ENCODE data around the gene TYK2. TPM values are rescaled to one million over a fixed set of nuclear protein-coding genes. Genes with fewer than 3 reads are reported as not detected.
"Not testable (repeated sequence)": the region's sequence is repeated elsewhere in the genome, so short reads cannot be mapped to it uniquely, and the experiment has no call there.

TYK2 gene
- total and polyA plus RNA-seq, 9 of the 15 experiments (the other 6 are each of a cell fraction or from before 2014, with no cell fraction given) = 15.0 to 182 (median 85.9) TPM

DNA sequence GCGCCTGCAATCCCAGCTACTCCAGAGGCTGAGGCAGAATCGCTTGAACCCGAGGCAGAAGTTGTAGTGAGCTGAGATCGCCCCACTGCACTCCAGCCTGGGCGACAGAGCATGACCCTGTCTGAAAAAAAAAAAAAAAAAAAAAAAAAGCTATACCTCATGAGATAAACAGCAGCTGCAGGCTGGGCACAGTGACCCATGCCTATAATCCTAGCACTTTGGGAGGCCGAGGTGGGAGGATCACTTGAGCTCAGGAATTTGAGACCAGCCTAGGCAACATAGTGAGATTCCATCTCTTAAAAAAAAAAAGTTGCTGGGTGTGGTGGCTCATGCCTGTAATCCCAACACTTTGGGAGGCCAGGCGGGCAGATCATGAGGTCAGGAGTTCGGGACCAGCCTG is 19.0 kb upstream of the TYK2 start:
- H3K27ac ChIP-seq (ENCODE audit: extremely low read depth, low read depth, low read length) = peak overlapping the region; percentile 12; the same call in 1 of the 3 replicates
- H3K27me3 ChIP-seq (ENCODE audit: control insufficient read depth in 2 of 2, insufficient read depth in 2 of 2, low read length in 2 of 2); BruUV-seq (replicated peaks); H3K9me1 ChIP-seq (ENCODE audit: control insufficient read depth, insufficient read depth, low read length); H3K4me2 ChIP-seq (ENCODE audit: insufficient read depth, low read length); DNase-seq (ENCODE audit: extremely low read depth in 1 of 4, low spot score in 3 of 4); H3K4me3 ChIP-seq; intact Hi-C loops (cut with micrococcal nuclease); H2AFZ ChIP-seq (ENCODE audit: low read depth, low read length); ATAC-seq; FAIRE-seq; in situ Hi-C loops (cut with MboI); H3K9me3 ChIP-seq (replicated peaks; ENCODE audit: control insufficient read depth, insufficient read depth, low read depth, low read length); CTCF ChIA-PET (ENCODE audit: low intra/inter-chr PET ratio): not testable (repeated sequence)
- POLR2A ChIA-PET = interaction anchor here (0.5 to 1.7 kb wide), 4 partner anchors 11 to 259 kb away, joined by 3 to 5 read pairs (median 3); partner anchors contain the start of gene FDX2
- peak overlapping the region; percentile 3 to 37; a peak in 3 of 4 replicates for H3K9ac ChIP-seq (ENCODE audit: insufficient read depth in 1 of 2, low read depth in 2 of 2, low read length in 2 of 2)
- H4K20me1 ChIP-seq (replicated peaks; ENCODE audit: control insufficient read depth, insufficient read depth, low read length) = peaks cover 30% of the 10 kb centered on the region
- peaks cover 63% of the 10 kb centered on the region; the same call in 2 of the 3 replicates for H3K36me3 ChIP-seq (ENCODE audit: control insufficient read depth, insufficient read depth, low read length)
- peaks cover 74% of the 10 kb centered on the region for H3K79me2 ChIP-seq (ENCODE audit: control insufficient read depth, insufficient read depth, low read length)
- WGBS (ENCODE audit: insufficient coverage, low coverage, missing lambda C conversion rate) = 89% methylated on average over 6 of the region's 8 CpGs
- peak; percentile 38 for TF ChIP-seq ZNF384 (IDR thresholded peaks at IDR 0.05; ENCODE audit: low read depth, low read length)
- peaks cover 18 to 42% of the 10 kb centered on the region in 2 experiments for H3K4me1 ChIP-seq (replicated peaks in 1 of 2; ENCODE audit: control insufficient read depth in 2 of 2, insufficient read depth in 2 of 2, low read length in 2 of 2)

DNA sequence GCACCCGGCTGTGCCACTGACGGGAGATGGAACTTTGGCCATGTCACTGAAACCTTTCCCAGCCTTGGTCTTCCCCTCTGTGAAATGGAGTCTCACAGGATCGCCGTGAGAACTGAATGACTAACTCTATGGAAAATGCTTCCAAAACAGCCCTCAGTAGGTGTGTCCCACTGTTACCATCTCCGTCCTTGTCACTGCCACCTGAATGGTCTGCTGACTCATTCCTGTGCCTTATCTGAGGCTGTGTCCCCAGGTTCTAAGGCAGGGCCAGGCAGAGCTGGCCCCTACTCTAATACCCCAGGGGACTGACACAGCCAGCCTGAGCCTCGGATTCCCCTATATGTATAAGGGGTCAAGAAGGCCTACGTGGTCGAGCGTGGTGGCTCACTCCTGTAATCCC is 18.4 kb upstream of the TYK2 start:
- Histone ChIP-seq H3K36me3 (ENCODE audit: control insufficient read depth, insufficient read depth, low read length) (peaks cover 67% of the 10 kb centered on the region; the same call in 2 of the 3 replicates), H2AFZ (ENCODE audit: low read depth, low read length) (no peak overlapping the region), H3K27ac (ENCODE audit: extremely low read depth, low read depth, low read length) (peak overlapping the region; percentile 12; the same call in 1 of the 3 replicates), H3K9me1 (ENCODE audit: control insufficient read depth, insufficient read depth, low read length) (no peaks in the 10 kb centered on the region), H3K79me2 (ENCODE audit: control insufficient read depth, insufficient read depth, low read length) (peaks cover 74% of the 10 kb centered on the region), H3K9ac (ENCODE audit: insufficient read depth in 1 of 2, low read depth in 2 of 2, low read length in 2 of 2) (peak overlapping the region; percentile 3 to 37), H4K20me1 (replicated peaks; ENCODE audit: control insufficient read depth, insufficient read depth, low read length) (peaks cover 30% of the 10 kb centered on the region), H3K4me2 (ENCODE audit: insufficient read depth, low read length) (peak overlapping the region; percentile 22; the same call in 1 of the 2 replicates), H3K27me3 (ENCODE audit: control insufficient read depth in 2 of 2, insufficient read depth in 2 of 2, low read length in 2 of 2) (no peaks in the 10 kb centered on the region), H3K9me3 (replicated peaks; ENCODE audit: control insufficient read depth, insufficient read depth, low read depth, low read length) (no peaks in the 10 kb centered on the region), H3K4me3 (no peak overlapping the region), H3K4me1 (replicated peaks in 1 of 2; ENCODE audit: control insufficient read depth in 2 of 2, insufficient read depth in 2 of 2, low read length in 2 of 2) (peaks cover 18 to 37% of the 10 kb centered on the region in 2 experiments)
- FAIRE-seq (peak; percentile 73), ATAC-seq (no peak), DNase-seq (ENCODE audit: extremely low read depth in 1 of 4, low spot score in 3 of 4) (peak; percentile 36 to 61 (median 40))
- no TSS peak for BruUV-seq (replicated peaks)
- in situ Hi-C loops (cut with MboI) (no loop called here), intact Hi-C loops (cut with micrococcal nuclease) (no loop called here)
- POLR2A ChIA-PET = interaction anchor here (0.7 to 1.5 kb wide), 2 partner anchors 83 to 258 kb away, joined by 3 read pairs; partner anchors contain the start of gene FDX2
- CTCF ChIA-PET (ENCODE audit: low intra/inter-chr PET ratio) = no interaction called here
- 70% methylated on average over 9 of the region's 9 CpGs for WGBS (ENCODE audit: insufficient coverage, low coverage, missing lambda C conversion rate)
- no peak for TF ChIP-seq TCFL5 (CRISPR knock-in tag; conservative IDR thresholded peaks at IDR 0.05)
- TF ChIP-seq FOSL1 (tag; conservative IDR thresholded peaks at IDR 0.05) = peak; percentile 36; the same call in 1 of the 2 replicates
- TF ChIP-seq ZNF316 (IDR thresholded peaks at IDR 0.05) = peak; percentile 32; the same call in 1 of the 2 replicates
- TF ChIP-seq SNIP1 (IDR thresholded peaks at IDR 0.05; ENCODE audit: low read depth) = no peak
- TF ChIP-seq ZNF830 (CRISPR knock-in tag; IDR thresholded peaks at IDR 0.05) = no peak
- TF ChIP-seq ZNF384 (IDR thresholded peaks at IDR 0.05; ENCODE audit: low read depth, low read length) = no peak
- no peak for TF ChIP-seq LARP7 (IDR thresholded peaks at IDR 0.05)
- TF ChIP-seq E4F1 (CRISPR knock-in tag; IDR thresholded peaks at IDR 0.05; ENCODE audit: borderline replicate concordance) = no peak
- TF ChIP-seq SMARCA5 (IDR thresholded peaks at IDR 0.05) = no peak
- TF ChIP-seq, protein P1, sequence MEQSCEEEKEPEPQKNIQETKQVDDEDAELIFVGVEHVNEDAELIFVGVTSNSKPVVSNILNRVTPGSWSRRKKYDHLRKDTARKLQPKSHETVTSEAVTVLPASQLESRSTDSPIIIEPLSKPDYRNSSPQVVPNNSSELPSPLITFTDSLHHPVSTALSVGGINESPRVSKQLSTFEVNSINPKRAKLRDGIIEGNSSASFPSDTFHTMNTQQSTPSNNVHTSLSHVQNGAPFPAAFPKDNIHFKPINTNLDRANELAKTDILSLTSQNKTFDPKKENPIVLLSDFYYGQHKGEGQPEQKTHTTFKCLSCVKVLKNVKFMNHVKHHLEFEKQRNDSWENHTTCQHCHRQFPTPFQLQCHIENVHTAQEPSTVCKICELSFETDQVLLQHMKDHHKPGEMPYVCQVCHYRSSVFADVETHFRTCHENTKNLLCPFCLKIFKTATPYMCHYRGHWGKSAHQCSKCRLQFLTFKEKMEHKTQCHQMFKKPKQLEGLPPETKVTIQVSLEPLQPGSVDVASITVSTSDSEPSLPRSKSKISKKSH (CRISPR knock-in tag; IDR thresholded peaks at IDR 0.05) = no peak
- TF ChIP-seq FOXM1 (IDR thresholded peaks at IDR 0.05; ENCODE audit: low read depth) = no peak
- TF ChIP-seq FOXM1 (CRISPR knock-in tag; IDR thresholded peaks at IDR 0.05; ENCODE audit: low read depth) = no peak
- no peak for TF ChIP-seq ZNF282 (CRISPR knock-in tag; IDR thresholded peaks at IDR 0.05)
- no peak for TF ChIP-seq XRCC3 (IDR thresholded peaks at IDR 0.05)

Data from K562 (cell line).